Naive B cell (primary cell): ENCODE measurements around the gene SLC1A2. TPM values are rescaled to one million over a fixed set of nuclear protein-coding genes. Genes with fewer than 3 reads are reported as not detected.

Experiments used
- ATAC-seq, 2 donors: fragments of 150-1000 bp; cut with Tn5 transposase; 2 replicates each; pipeline ENCODE4 v1.10.0; 2021; ENCODE audit warnings: low read depth in 2 of 2, mild to moderate bottlenecking in 2 of 2, moderate library complexity in 2 of 2
- DNase-seq: peaks from one replicate; pipeline ENCODE4 v3.0.0; 2022
- H3K27ac Mint-ChIP-seq, 6 donors: one replicate each; pipeline ENCODE4 v1.8.0; 2020 to 2022; ENCODE audit warnings: mild to moderate bottlenecking in 6 of 6, mixed read lengths in 6 of 6, moderate library complexity in 5 of 6, inconsistent platforms in 2 of 6
- H3K27me3 Mint-ChIP-seq, 3 donors: one replicate each; pipeline ENCODE4 v1.8.0; 2021 to 2022; ENCODE audit warnings: mixed read lengths in 3 of 3, mild to moderate bottlenecking in 1 of 3
- H3K36me3 Mint-ChIP-seq, 2 donors: one replicate each; pipeline ENCODE4 v1.8.0; 2020 to 2022; ENCODE audit warnings: mixed read lengths in 2 of 2, inconsistent platforms in 1 of 2, mild to moderate bottlenecking in 1 of 2
- H3K4me1 Mint-ChIP-seq, 3 donors: one replicate each; pipeline ENCODE4 v1.8.0; 2020 to 2022; ENCODE audit warnings: mixed read lengths in 3 of 3, inconsistent platforms in 1 of 3, mild to moderate bottlenecking in 1 of 3, moderate library complexity in 1 of 3
- H3K4me3 Mint-ChIP-seq, 8 donors: one replicate each; pipeline ENCODE4 v1.8.0; 2020 to 2022; ENCODE audit warnings: mild to moderate bottlenecking in 8 of 8, mixed read lengths in 8 of 8, moderate library complexity in 8 of 8, inconsistent platforms in 2 of 8
- H3K9me3 Mint-ChIP-seq, 7 donors: one replicate each; pipeline ENCODE4 v1.8.0; 2020 to 2022; ENCODE audit warnings: mixed read lengths in 7 of 7, mild to moderate bottlenecking in 5 of 7, inconsistent platforms in 2 of 7, moderate library complexity in 1 of 7
- polyA plus RNA-seq, 6 donors: library from polyadenylated mRNA; unstranded; fragments of 300-500 nt; fragmentation: Illumina TruSeq; gene quantifications; one replicate each; pipeline ENCODE4 v1.2.3, GENCODE V29; 2021; ENCODE audit warnings: low read depth in 6 of 6

SLC1A2 gene
- polyA plus RNA-seq, 6 donors from 2014 or later = 0.07 to 0.09 TPM; not detected in 4

DNA sequence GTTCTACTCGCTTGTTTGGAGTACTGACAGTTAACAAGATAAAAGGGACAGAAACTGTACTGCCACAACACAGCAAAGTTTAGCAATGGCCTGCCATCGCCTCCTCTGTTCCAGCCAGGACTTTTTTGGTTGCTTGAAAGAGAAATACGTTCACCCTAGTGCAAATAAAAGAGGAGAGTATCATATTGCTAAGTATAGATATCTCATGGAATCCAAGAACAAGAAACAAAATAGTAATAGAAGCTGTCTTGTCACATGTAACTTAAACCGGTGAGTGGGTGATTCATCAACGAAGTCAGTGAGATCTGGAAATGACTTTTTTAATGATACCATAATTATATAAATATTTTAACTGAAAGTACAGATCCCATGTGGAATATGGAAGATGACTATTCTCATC is 35.4 kb downstream of the SLC1A2 start:
- H3K9me3 Mint-ChIP-seq = no peaks in the 10 kb centered on the region
- peak overlapping the region in 1 of 6 donors; percentile 17 for H3K27ac Mint-ChIP-seq
- no peak for DNase-seq

GRCh38 chr11:35381709-35382322 is 37.5 kb downstream of the SLC1A2 start:
- no peaks in the 10 kb centered on the region for H3K4me1 Mint-ChIP-seq
- H3K27me3 Mint-ChIP-seq = no peaks in the 10 kb centered on the region
- H3K9me3 Mint-ChIP-seq = no peaks in the 10 kb centered on the region
- no peak for DNase-seq
- H3K36me3 Mint-ChIP-seq = no peaks in the 10 kb centered on the region
- ATAC-seq = no peak
- H3K4me3 Mint-ChIP-seq = no peak overlapping the region
- no peak overlapping the region for H3K27ac Mint-ChIP-seq

More for the DNA sequence above, 35.4 kb downstream of the SLC1A2 start:
- Mint-ChIP-seq H3K27me3 (no peaks in the 10 kb centered on the region), H3K4me1 (no peaks in the 10 kb centered on the region), H3K4me3 (no peak overlapping the region), H3K36me3 (no peaks in the 10 kb centered on the region)
- ATAC-seq = no peak

GRCh38 chr11:35380603-35381002 is 38.8 kb downstream of the SLC1A2 start:
- Mint-ChIP-seq H3K9me3 (no peaks in the 10 kb centered on the region), H3K4me3 (no peak overlapping the region), H3K36me3 (no peaks in the 10 kb centered on the region), H3K4me1 (peaks cover 0 to 2% (median 0%) of the 10 kb centered on the region in 3 donors), H3K27me3 (no peaks in the 10 kb centered on the region), H3K27ac (no peak overlapping the region)
- DNase-seq (no peak), ATAC-seq (no peak)

- H3K27ac Mint-ChIP-seq = peak overlapping the region in 1 of 6 donors; percentile 3
- DNase-seq (no peak), ATAC-seq (no peak)
- H3K4me3 Mint-ChIP-seq = no peak overlapping the region
- H3K9me3 Mint-ChIP-seq = no peaks in the 10 kb centered on the region
- peaks cover 8 to 19% (median 10%) of the 10 kb centered on the region in 3 donors for H3K4me1 Mint-ChIP-seq
- no peaks in the 10 kb centered on the region for H3K27me3 Mint-ChIP-seq
- H3K36me3 Mint-ChIP-seq = no peaks in the 10 kb centered on the region
Observed at GRCh38 chr11:35377262-35377661, 42.1 kb downstream of the SLC1A2 start.

DNA sequence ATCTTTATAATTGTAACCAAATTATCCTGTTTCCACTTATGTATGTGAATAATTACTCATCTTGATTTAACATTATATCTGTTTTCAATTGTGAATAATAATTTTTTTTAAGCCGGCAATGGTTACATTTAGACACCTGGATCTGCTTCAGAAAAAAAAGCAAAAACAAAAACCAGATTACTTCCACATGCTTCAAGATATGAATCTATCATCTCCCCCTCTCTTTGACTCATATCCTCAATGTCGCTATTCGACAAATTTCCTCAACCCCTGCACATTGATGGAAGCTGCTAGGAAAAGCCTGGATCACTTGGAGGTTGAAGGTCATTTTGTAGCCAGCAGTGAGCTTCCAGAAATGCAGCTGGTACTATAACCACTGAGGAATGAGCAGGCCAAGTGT is 42.7 kb downstream of the SLC1A2 start:
- peaks cover 8 to 23% (median 10%) of the 10 kb centered on the region in 3 donors for H3K4me1 Mint-ChIP-seq
- no peaks in the 10 kb centered on the region for H3K9me3 Mint-ChIP-seq
- no peaks in the 10 kb centered on the region for H3K27me3 Mint-ChIP-seq
- no peak for ATAC-seq
- H3K27ac Mint-ChIP-seq = no peak overlapping the region
- no peaks in the 10 kb centered on the region for H3K36me3 Mint-ChIP-seq
- no peak for DNase-seq
- H3K4me3 Mint-ChIP-seq = no peak overlapping the region

DNA sequence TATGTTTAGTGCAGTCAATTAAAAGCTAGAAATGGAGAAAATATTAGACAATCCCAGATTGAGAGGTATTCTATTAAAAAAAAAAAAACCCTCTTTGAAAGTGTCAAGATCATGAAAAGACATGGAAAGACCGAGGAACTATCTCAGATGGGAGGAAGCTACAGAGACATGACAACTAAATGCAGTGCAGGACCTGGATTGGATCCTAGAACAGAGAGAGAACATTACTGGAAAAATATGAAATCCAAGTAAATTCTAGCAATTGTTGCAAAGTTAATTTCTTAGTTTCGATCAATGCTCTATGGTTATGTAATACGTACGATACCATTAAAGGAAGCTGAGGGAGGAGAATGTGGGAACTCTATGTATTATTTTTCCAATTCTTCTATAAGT is 43.2 kb downstream of the SLC1A2 start:
- Mint-ChIP-seq H3K4me1 (peaks cover 8 to 24% (median 10%) of the 10 kb centered on the region in 3 donors), H3K9me3 (no peaks in the 10 kb centered on the region), H3K27ac (no peak overlapping the region), H3K36me3 (no peaks in the 10 kb centered on the region), H3K4me3 (no peak overlapping the region), H3K27me3 (no peaks in the 10 kb centered on the region)
- ATAC-seq (no peak), DNase-seq (no peak)

DNA sequence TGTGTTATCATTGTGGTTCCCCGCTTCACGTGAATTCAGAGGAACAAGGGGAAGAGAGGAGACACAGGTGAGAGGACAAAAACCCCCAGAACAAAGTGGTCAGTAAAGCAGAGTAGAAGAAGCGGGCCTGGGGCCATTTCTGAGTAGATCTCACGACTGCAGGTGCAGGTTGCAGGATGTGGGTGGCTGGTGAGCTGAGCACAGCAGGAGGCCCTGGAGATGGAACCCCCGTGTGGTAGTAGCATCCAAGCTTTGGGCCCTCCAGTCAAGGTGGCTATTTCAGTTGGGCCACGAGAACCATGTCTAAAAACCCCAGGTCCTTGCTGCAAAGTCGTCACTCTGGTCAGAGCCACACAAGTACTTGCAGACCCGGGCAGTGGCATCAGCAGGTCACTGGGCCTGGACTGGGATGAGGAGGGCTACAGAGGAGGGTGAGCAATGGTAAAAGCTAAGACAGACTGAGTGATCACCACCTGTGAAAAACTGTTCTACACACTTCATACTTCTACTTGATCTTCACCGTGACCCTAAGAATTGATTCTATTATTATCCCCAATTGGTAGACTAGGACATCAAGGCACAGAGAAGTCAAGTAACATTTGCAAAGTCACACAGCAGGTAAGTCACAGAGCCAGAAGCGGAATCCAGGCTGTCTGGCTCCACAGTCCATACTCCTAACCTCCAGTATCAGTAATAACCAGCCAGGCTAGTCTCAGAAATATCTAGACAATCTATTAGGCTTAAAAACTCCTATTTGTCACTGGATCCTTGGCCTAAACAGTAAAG is 43.8 kb downstream of the SLC1A2 start:
- peak overlapping the region in 1 of 6 donors; percentile 61 for H3K27ac Mint-ChIP-seq
- H3K27me3 Mint-ChIP-seq = no peaks in the 10 kb centered on the region
- ATAC-seq (no peak), DNase-seq (no peak)
- no peak overlapping the region for H3K4me3 Mint-ChIP-seq
- peaks cover 8 to 24% (median 10%) of the 10 kb centered on the region in 3 donors for H3K4me1 Mint-ChIP-seq
- no peaks in the 10 kb centered on the region for H3K36me3 Mint-ChIP-seq
- H3K9me3 Mint-ChIP-seq = no peaks in the 10 kb centered on the region

GRCh38 chr11:35373284-35373933 is 45.9 kb downstream of the SLC1A2 start:
- peaks cover 8 to 24% (median 10%) of the 10 kb centered on the region in 3 donors for H3K4me1 Mint-ChIP-seq
- peak overlapping the region in 2 of 6 donors; percentile 84 to 94 for H3K27ac Mint-ChIP-seq
- ATAC-seq (no peak), DNase-seq (no peak)
- no peaks in the 10 kb centered on the region for H3K36me3 Mint-ChIP-seq
- no peaks in the 10 kb centered on the region for H3K9me3 Mint-ChIP-seq
- H3K27me3 Mint-ChIP-seq = no peaks in the 10 kb centered on the region
- H3K4me3 Mint-ChIP-seq = no peak overlapping the region

- DNase-seq (no peak), ATAC-seq (no peak)
- H3K4me3 Mint-ChIP-seq = no peak overlapping the region
- H3K27me3 Mint-ChIP-seq = no peaks in the 10 kb centered on the region
- H3K9me3 Mint-ChIP-seq = no peaks in the 10 kb centered on the region
- peaks cover 8 to 24% (median 10%) of the 10 kb centered on the region in 3 donors for H3K4me1 Mint-ChIP-seq
- H3K27ac Mint-ChIP-seq = peak overlapping the region in 2 of 6 donors; percentile 44 to 84
- H3K36me3 Mint-ChIP-seq = no peaks in the 10 kb centered on the region
Observed at GRCh38 chr11:35372565-35373283, 46.6 kb downstream of the SLC1A2 start.

DNA sequence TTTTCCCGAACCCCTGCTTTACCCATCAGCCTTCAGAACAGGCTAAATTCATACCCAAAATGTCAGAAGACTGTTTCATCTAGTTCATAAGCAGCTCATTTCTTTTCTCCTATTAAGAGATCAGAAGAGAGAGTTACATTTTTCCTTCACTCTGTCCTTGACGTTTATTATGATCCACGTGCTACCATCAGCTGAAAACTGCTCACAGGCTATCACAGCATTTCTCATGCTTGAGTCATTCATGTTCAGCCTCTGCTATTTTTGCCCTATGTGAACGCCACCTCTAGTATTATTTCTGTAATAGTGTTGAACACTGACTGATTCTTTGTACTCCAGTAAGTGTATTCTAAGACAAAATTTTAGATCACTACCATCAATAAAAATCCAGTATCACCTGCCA is 51.9 kb downstream of the SLC1A2 start:
- Mint-ChIP-seq H3K27ac (peak overlapping the region in 2 of 6 donors; percentile 49 to 61), H3K27me3 (peaks cover 0 to 11% (median 10%) of the 10 kb centered on the region in 3 donors), H3K4me3 (peak overlapping the region in 1 of 8 donors; percentile 17), H3K36me3 (peaks cover 4 to 8% of the 10 kb centered on the region in 2 donors), H3K4me1 (peaks cover 0 to 13% (median 6%) of the 10 kb centered on the region in 3 donors), H3K9me3 (peaks cover 0 to 5% (median 0%) of the 10 kb centered on the region in 7 donors)
- ATAC-seq (no peak), DNase-seq (no peak)

DNA sequence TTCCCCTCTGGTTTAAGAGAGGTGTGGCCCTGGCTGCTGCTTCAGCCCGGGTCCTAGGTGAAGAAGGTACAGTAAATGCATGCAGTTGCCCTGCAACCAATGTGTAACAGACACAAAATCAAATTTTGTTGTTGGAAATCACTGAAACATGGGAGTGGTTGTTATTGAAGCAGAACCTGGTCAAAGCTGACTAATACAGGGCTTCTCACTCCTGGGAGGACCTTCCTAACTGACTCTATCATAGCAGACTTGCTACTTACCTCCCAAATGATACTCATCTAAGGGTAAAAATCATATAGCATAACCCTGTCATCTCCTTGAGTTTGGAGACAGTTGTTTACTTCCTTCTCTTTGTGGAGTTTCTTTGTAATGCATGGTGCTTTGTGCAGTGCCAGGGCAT is 52.6 kb downstream of the SLC1A2 start:
- peaks cover 0 to 10% (median 6%) of the 10 kb centered on the region in 3 donors for H3K4me1 Mint-ChIP-seq
- H3K9me3 Mint-ChIP-seq = peaks cover 0 to 5% (median 0%) of the 10 kb centered on the region in 7 donors
- peak overlapping the region in 1 of 6 donors; percentile 66 for H3K27ac Mint-ChIP-seq
- peaks cover 4 to 8% of the 10 kb centered on the region in 2 donors for H3K36me3 Mint-ChIP-seq
- no peak for DNase-seq
- H3K27me3 Mint-ChIP-seq = peaks cover 0 to 11% (median 10%) of the 10 kb centered on the region in 3 donors
- H3K4me3 Mint-ChIP-seq = no peak overlapping the region
- ATAC-seq = no peak

- H3K27ac Mint-ChIP-seq = no peak overlapping the region
- peaks cover 4 to 8% of the 10 kb centered on the region in 2 donors for H3K36me3 Mint-ChIP-seq
- ATAC-seq = no peak
- no peak overlapping the region for H3K4me3 Mint-ChIP-seq
- no peak for DNase-seq
- peaks cover 0 to 11% (median 10%) of the 10 kb centered on the region in 3 donors for H3K27me3 Mint-ChIP-seq
- H3K9me3 Mint-ChIP-seq = peaks cover 0 to 5% (median 0%) of the 10 kb centered on the region in 7 donors
- peaks cover 0 to 7% (median 6%) of the 10 kb centered on the region in 3 donors for H3K4me1 Mint-ChIP-seq
Observed at GRCh38 chr11:35365961-35366360, 53.4 kb downstream of the SLC1A2 start.

GRCh38 chr11:35365395-35365794 is 54.0 kb downstream of the SLC1A2 start:
- DNase-seq = no peak
- no peak for ATAC-seq
- no peak overlapping the region for H3K4me3 Mint-ChIP-seq
- peak overlapping the region in 2 of 6 donors; percentile 2 to 79 for H3K27ac Mint-ChIP-seq
- peaks cover 0 to 5% (median 0%) of the 10 kb centered on the region in 7 donors for H3K9me3 Mint-ChIP-seq
- H3K27me3 Mint-ChIP-seq = peaks cover 0 to 12% (median 10%) of the 10 kb centered on the region in 3 donors
- peaks cover 4 to 8% of the 10 kb centered on the region in 2 donors for H3K36me3 Mint-ChIP-seq
- H3K4me1 Mint-ChIP-seq = peaks cover 0 to 7% (median 6%) of the 10 kb centered on the region in 3 donors
